ENCODE data around the gene CSGALNACT2. TPM values are rescaled to one million over a fixed set of nuclear protein-coding genes. Genes with fewer than 3 reads are reported as not detected.
A peak's percentile ranks its signal among the peaks of the same experiment; 100 is the strongest.

The CSGALNACT2 gene
- total and polyA plus RNA-seq, 2 donors from 2014 or later: 4.8 to 20.0 TPM

GRCh38 chr10:43215758-43216455 lies 77.7 kb downstream of the CSGALNACT2 start:
- Histone ChIP-seq H3K27me3 (ENCODE audit: control insufficient read depth, insufficient read depth, low read length) (no peaks in the 10 kb centered on the region), H3K9me3 (ENCODE audit: control insufficient read depth in 2 of 3, insufficient read depth in 1 of 3, low read length in 3 of 3) (no peaks in the 10 kb centered on the region), H3K27ac (ENCODE audit: low read depth in 2 of 2, low read length in 2 of 2) (no peak overlapping the region), H3K9ac (ENCODE audit: low read length in 3 of 3) (no peak overlapping the region), H3K4me1 (ENCODE audit: control insufficient read depth in 2 of 3, insufficient read depth in 2 of 3, low read depth in 1 of 3, low read length in 3 of 3) (no peaks in the 10 kb centered on the region), H3K4me3 (ENCODE audit: low read length in 3 of 3) (no peak overlapping the region), H3K36me3 (ENCODE audit: control insufficient read depth in 2 of 3, insufficient read depth in 3 of 3, low read length in 3 of 3) (no peaks in the 10 kb centered on the region)
- no peak for TF ChIP-seq CTCF (IDR thresholded peaks at IDR 0.05; ENCODE audit: borderline replicate concordance, extremely low read depth, insufficient read depth)
- intact Hi-C loops (cut with DNase I): no loop called here
- FAIRE-seq (no peak), DNase-seq (peak in 1 of 5 donors; percentile 44)

- H3K27me3 ChIP-seq (ENCODE audit: control insufficient read depth, insufficient read depth, low read length): no peaks in the 10 kb centered on the region
- H3K4me1 ChIP-seq (ENCODE audit: control insufficient read depth in 2 of 3, insufficient read depth in 2 of 3, low read depth in 1 of 3, low read length in 3 of 3): no peaks in the 10 kb centered on the region
- TF ChIP-seq CTCF (IDR thresholded peaks at IDR 0.05; ENCODE audit: borderline replicate concordance, extremely low read depth, insufficient read depth): no peak
- H3K36me3 ChIP-seq (ENCODE audit: control insufficient read depth in 2 of 3, insufficient read depth in 3 of 3, low read length in 3 of 3): no peaks in the 10 kb centered on the region
- FAIRE-seq (no peak), DNase-seq (peak in 2 of 5 donors; percentile 25 to 59)
- H3K9me3 ChIP-seq (ENCODE audit: control insufficient read depth in 2 of 3, insufficient read depth in 1 of 3, low read length in 3 of 3): no peaks in the 10 kb centered on the region
- H3K27ac ChIP-seq (ENCODE audit: low read depth in 2 of 2, low read length in 2 of 2): no peak overlapping the region
- H3K9ac ChIP-seq (ENCODE audit: low read length in 3 of 3): no peak overlapping the region
- no peak overlapping the region for H3K4me3 ChIP-seq (ENCODE audit: low read length in 3 of 3)
- intact Hi-C loops (cut with DNase I): no loop called here
These were observed 78.8 kb downstream of the CSGALNACT2 start for GRCh38 chr10:43216931-43217562.

DNA sequence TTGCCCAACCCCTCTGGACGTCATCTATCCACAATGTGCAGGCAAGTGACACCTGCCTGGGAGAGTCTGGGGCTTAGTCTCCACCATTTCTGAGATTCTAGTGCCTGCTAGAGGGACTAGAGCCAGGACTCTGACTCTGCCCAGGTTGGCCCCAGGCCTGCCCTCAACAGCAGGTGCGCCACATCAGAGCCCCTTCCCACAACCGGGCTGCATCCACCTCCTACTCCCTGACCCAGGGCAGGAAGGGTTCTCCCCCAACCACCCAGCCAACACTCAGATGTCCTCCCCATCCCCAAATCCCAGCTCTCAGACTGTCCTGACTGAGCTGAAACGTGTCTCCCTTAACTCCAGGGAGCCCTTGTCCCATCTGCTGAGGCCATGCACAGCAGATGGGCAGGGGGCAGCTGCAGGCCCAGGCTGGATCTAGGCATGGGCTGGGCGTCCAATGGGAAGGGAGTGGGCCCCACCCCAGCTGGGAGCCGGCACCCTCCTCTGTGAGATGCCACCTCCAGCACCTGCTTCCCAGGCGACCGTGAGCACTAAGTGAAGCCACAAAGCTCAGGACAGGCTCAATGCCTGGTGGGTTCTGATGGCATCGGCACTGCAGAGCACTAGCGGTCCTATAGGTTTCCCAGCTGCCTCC lies 79.4 kb downstream of the CSGALNACT2 start:
- Histone ChIP-seq H3K9ac (ENCODE audit: low read length in 3 of 3) (no peak overlapping the region), H3K27ac (ENCODE audit: low read depth in 2 of 2, low read length in 2 of 2) (no peak overlapping the region), H3K27me3 (ENCODE audit: control insufficient read depth, insufficient read depth, low read length) (no peaks in the 10 kb centered on the region), H3K4me1 (ENCODE audit: control insufficient read depth in 2 of 3, insufficient read depth in 2 of 3, low read depth in 1 of 3, low read length in 3 of 3) (no peaks in the 10 kb centered on the region), H3K4me3 (ENCODE audit: low read length in 3 of 3) (no peak overlapping the region), H3K36me3 (ENCODE audit: control insufficient read depth in 2 of 3, insufficient read depth in 3 of 3, low read length in 3 of 3) (no peaks in the 10 kb centered on the region), H3K9me3 (ENCODE audit: control insufficient read depth in 2 of 3, insufficient read depth in 1 of 3, low read length in 3 of 3) (no peaks in the 10 kb centered on the region)
- intact Hi-C loops (cut with DNase I): no loop called here
- no peak for TF ChIP-seq CTCF (IDR thresholded peaks at IDR 0.05; ENCODE audit: borderline replicate concordance, extremely low read depth, insufficient read depth)
- no peak for FAIRE-seq
- peak in 1 of 5 donors; percentile 48 for DNase-seq

Measured in kidney (tissue), 14 donors.